Osteoblast (primary cell): ENCODE measurements around the gene NRTN. TPM values are rescaled to one million over a fixed set of nuclear protein-coding genes. Genes with fewer than 3 reads are reported as not detected.

Experiments
- DNase-seq: peaks from one replicate; pipeline ENCODE4 v3.0.0; 2011; ENCODE audit warnings: low spot score, mixed read lengths; ENCODE audit not compliant: insufficient read length; ENCODE audit errors: missing footprints
- H2AFZ ChIP-seq: 2 replicates; pipeline ENCODE4 v1.6.0; 2011; ENCODE audit warnings: mild to moderate bottlenecking, low read length
- H3K27ac ChIP-seq: 2 replicates; pipeline ENCODE4 v1.5.1; 2011; ENCODE audit warnings: mild to moderate bottlenecking, low read depth, low read length, moderate library complexity
- H3K27me3 ChIP-seq: 2 replicates; pipeline ENCODE4 v1.6.0; 2012; ENCODE audit warnings: mild to moderate bottlenecking, control low read depth, inconsistent platforms, low read length, moderate library complexity; ENCODE audit not compliant: insufficient read depth
- H3K36me3 ChIP-seq: 2 replicates; pipeline ENCODE4 v1.5.1; 2011; ENCODE audit warnings: mild to moderate bottlenecking, low read length, control low read depth, moderate library complexity; ENCODE audit not compliant: insufficient read depth
- H3K4me1 ChIP-seq: 2 replicates; pipeline ENCODE4 v1.5.1; 2011; ENCODE audit warnings: mild to moderate bottlenecking, low read length, control low read depth, moderate library complexity; ENCODE audit not compliant: insufficient read depth
- H3K4me2 ChIP-seq: 2 replicates; pipeline ENCODE4 v1.6.0; 2011; ENCODE audit warnings: mild to moderate bottlenecking, low read length; ENCODE audit not compliant: insufficient read depth
- H3K4me3 ChIP-seq: fragments of 200-600 bp; sonication (generic); 3 replicates; pipeline ENCODE4 v1.5.1; 2012; ENCODE audit warnings: mild to moderate bottlenecking, low read length, inconsistent platforms; ENCODE audit not compliant: insufficient read depth
- H3K79me2 ChIP-seq: 2 replicates; pipeline ENCODE4 v1.6.0; 2012; ENCODE audit warnings: mild to moderate bottlenecking, low read length, control low read depth, inconsistent platforms; ENCODE audit not compliant: insufficient read depth
- H3K9me3 ChIP-seq: 2 replicates; pipeline ENCODE4 v1.5.1; 2011; ENCODE audit warnings: low read depth, low read length, control low read depth
- H4K20me1 ChIP-seq: 2 replicates; pipeline ENCODE4 v1.6.0; 2012; ENCODE audit warnings: mild to moderate bottlenecking, low read length, control low read depth; ENCODE audit not compliant: insufficient read depth
- total RNA-seq: library from RNA; depleted of rRNA; stranded (reverse); fragments of >200 nt; gene quantifications from 2 replicates; pipeline ENCODE4 v1.2.3, GENCODE V29; 2012
- TF ChIP-seq, protein P1 (sequence below): IDR thresholded peaks from 2 replicates; pipeline ENCODE4 v1.5.1; 2011; ENCODE audit warnings: mild to moderate bottlenecking, low read depth, low read length, moderate library complexity; ENCODE audit errors: extremely low read depth

NRTN gene
- total RNA-seq, 1 donor, result not detected

DNA sequence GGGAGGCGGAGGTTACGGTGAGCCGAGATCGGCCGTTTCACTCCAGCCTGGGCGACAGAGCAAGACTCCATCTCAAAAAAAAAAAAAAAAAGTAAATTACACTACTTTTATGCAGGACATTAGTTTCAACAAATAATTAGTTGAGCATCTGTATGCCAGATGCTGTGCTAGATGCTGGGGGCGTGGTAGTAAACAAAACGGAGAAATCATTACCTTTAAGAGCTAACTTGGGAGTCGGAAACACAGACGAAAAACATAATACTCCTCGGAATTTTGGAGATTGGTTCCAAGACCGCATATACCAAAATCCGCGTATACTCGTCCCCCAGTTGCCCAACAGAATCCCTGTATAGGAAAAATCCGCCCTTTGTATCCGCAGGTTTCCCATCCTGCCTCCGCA, 12.6 kb upstream of the NRTN start:
- Histone ChIP-seq H3K27me3 (no peaks in the 10 kb centered on the region), H3K4me2 (no peak overlapping the region), H3K27ac (no peak overlapping the region), H2AFZ (no peak overlapping the region), H4K20me1 (peaks cover 9% of the 10 kb centered on the region), H3K79me2 (peaks cover 12% of the 10 kb centered on the region), H3K4me3 (no peak overlapping the region), H3K36me3 (peaks cover 24% of the 10 kb centered on the region), H3K9me3 (no peaks in the 10 kb centered on the region), H3K4me1 (peaks cover 4% of the 10 kb centered on the region)
- DNase-seq, result no peak
- TF ChIP-seq, protein P1, sequence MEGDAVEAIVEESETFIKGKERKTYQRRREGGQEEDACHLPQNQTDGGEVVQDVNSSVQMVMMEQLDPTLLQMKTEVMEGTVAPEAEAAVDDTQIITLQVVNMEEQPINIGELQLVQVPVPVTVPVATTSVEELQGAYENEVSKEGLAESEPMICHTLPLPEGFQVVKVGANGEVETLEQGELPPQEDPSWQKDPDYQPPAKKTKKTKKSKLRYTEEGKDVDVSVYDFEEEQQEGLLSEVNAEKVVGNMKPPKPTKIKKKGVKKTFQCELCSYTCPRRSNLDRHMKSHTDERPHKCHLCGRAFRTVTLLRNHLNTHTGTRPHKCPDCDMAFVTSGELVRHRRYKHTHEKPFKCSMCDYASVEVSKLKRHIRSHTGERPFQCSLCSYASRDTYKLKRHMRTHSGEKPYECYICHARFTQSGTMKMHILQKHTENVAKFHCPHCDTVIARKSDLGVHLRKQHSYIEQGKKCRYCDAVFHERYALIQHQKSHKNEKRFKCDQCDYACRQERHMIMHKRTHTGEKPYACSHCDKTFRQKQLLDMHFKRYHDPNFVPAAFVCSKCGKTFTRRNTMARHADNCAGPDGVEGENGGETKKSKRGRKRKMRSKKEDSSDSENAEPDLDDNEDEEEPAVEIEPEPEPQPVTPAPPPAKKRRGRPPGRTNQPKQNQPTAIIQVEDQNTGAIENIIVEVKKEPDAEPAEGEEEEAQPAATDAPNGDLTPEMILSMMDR, result no peak

DNA sequence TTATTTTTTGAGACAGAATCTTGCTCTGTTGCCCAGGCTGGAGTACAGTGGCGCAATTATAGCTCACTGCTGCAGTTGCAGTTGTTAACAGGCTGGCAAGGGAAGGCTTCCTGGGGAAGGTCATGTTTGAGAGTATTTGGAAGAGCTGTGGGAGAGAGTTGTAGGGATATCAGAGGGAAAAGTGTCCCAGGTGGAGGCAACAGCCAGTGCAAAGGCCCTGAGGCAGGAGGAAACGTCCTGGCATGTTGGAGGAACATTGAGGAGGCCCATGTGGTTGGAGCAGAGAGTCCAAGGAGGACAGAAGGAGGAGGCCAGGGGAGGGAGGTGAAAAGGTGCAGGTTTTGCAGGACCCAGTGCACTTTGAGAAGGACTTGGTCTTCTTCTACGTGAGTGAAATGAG, 11.7 kb upstream of the NRTN start:
- Histone ChIP-seq H3K9me3 (no peaks in the 10 kb centered on the region), H3K4me2 (no peak overlapping the region), H3K4me3 (no peak overlapping the region), H4K20me1 (peaks cover 9% of the 10 kb centered on the region), H3K79me2 (peaks cover 12% of the 10 kb centered on the region), H3K27ac (no peak overlapping the region), H3K27me3 (no peaks in the 10 kb centered on the region), H2AFZ (no peak overlapping the region), H3K4me1 (peaks cover 4% of the 10 kb centered on the region), H3K36me3 (peaks cover 15% of the 10 kb centered on the region)
- DNase-seq, result no peak
- TF ChIP-seq, protein P1, result no peak

DNA sequence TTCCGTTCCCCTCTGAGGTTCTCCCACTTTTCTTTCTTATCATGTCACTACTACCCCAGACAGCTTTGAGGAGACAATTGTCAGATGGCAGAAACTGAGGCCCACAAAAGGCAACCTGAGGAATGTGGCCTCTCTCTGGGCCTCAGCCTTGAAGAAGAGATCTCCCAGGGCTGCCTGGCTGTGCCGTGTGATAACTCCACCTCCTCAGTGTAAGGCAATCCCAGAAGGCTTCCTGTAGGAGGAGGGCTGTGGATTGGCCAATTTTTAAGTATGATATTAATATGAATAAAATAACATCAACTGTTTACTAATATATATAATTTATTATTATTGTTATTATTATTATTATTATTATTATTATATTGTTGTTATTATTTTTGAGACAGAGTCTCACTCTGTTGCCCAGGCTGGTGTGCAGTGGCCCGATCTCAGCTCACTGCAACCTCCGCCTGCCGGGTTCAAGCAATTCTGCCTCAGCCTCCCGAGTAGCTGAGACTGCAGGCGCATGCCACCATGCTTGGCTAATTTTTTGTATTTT, 9.4 kb upstream of the NRTN start:
- H3K4me2 ChIP-seq, result no peak overlapping the region

DNA sequence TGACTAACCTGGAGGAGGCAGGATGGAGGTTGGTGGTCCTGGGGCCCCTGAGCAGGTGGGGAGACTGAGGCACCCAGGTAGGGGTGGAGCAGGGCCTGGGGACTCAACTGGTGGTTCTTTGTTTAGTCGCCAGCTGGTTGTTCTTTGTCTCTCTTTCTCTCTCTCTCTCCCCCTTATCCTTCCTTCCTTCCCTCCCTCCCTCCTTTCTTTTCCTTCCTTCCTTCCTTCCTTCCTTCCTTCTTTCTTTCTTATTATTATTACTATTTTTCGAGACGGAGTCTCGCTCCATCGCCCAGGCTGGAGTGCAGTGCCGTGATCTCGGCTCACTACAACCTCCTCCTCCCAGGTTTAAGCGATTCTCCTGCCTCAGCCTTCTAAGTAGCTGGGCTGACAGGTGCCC, 6.6 kb upstream of the NRTN start:
- Histone ChIP-seq H3K79me2 (no peaks in the 10 kb centered on the region), H4K20me1 (no peaks in the 10 kb centered on the region), H3K36me3 (no peaks in the 10 kb centered on the region), H3K9me3 (no peaks in the 10 kb centered on the region), H3K4me1 (no peaks in the 10 kb centered on the region), H3K4me3 (no peak overlapping the region), H3K27ac (no peak overlapping the region), H2AFZ (no peak overlapping the region), H3K4me2 (no peak overlapping the region), H3K27me3 (peaks cover 6% of the 10 kb centered on the region)
- TF ChIP-seq, protein P1, result no peak
- no peak for DNase-seq

More for the DNA sequence above, 9.4 kb upstream of the NRTN start:
- Histone ChIP-seq H3K4me3 (no peak overlapping the region), H3K36me3 (no peaks in the 10 kb centered on the region), H3K27me3 (no peaks in the 10 kb centered on the region), H3K27ac (no peak overlapping the region), H3K9me3 (no peaks in the 10 kb centered on the region), H3K79me2 (peaks cover 3% of the 10 kb centered on the region), H3K4me1 (no peaks in the 10 kb centered on the region), H4K20me1 (no peaks in the 10 kb centered on the region), H2AFZ (no peak overlapping the region)
- DNase-seq, result peak; percentile 46
- TF ChIP-seq, protein P1, result no peak
